Thyroid gland (tissue), 4 donors: ENCODE data around the gene INVS. TPM values are rescaled to one million over a fixed set of nuclear protein-coding genes. Genes with fewer than 3 reads are reported as not detected.
"Not testable (repeated sequence)": the region's sequence is repeated elsewhere in the genome, so short reads cannot be mapped to it uniquely, and the experiment has no call there.

ENCODE experiments used
- DNase-seq, 2 donors: peaks; one replicate each; pipeline ENCODE4 v3.0.0-alpha.2; 2019
- H3K27ac ChIP-seq, 3 donors: fragments of 200-600 bp; sonication (generic); 1 replicate in 2 of 3; 2 replicates in 1 of 3; pipeline ENCODE4 v1.5.1; 2016 to 2019; ENCODE audit warnings: mild to moderate bottlenecking in 1 of 3, moderate library complexity in 1 of 3
- H3K27me3 ChIP-seq: fragments of 200-600 bp; sonication (generic); one replicate; pipeline ENCODE4 v1.5.1; 2019
- H3K36me3 ChIP-seq, 2 donors: fragments of 200-600 bp; sonication (generic); one replicate each; pipeline ENCODE4 v1.5.1; 2016 to 2019
- H3K4me1 ChIP-seq, 2 donors: fragments of 200-600 bp; sonication (generic); one replicate each; pipeline ENCODE4 v1.5.1; 2017 to 2019
- H3K4me3 ChIP-seq, 3 donors: fragments of 200-600 bp; sonication (generic); replicated peaks in 1 of 3; 1 replicate in 2 of 3; 2 replicates in 1 of 3; pipeline ENCODE4 v1.5.1; 2016; ENCODE audit warnings: mild to moderate bottlenecking in 1 of 3
- H3K9me3 ChIP-seq: fragments of 200-600 bp; sonication (generic); one replicate; pipeline ENCODE4 v1.5.1; 2017
- POLR2A ChIP-seq, 2 donors: fragments of 450-650 bp; IDR thresholded peaks; one replicate each; pipeline ENCODE4 v1.6.1; 2017; ENCODE audit warnings: antibody characterized with exemption in 2 of 2, mild to moderate bottlenecking in 2 of 2, moderate library complexity in 1 of 2
- WGBS, 2 donors: methylation state at CpG; one replicate each; pipeline ENCODE4 v1.1.5; 2017; 5-methylcytosine and 5-hydroxymethylcytosine counted together
- intact Hi-C: fragments of 100-400 bp; cut with DNase I; formaldehyde crosslinking; loops from one replicate; pipeline ENCODE4 v1.15.1; 2023
- total RNA-seq, 4 donors: library from RNA; depleted of rRNA; stranded (reverse); fragments of >200 nt; gene quantifications; one replicate each; pipeline ENCODE4 v1.2.3, GENCODE V29; 2016
- TF ChIP-seq, protein P1 (sequence below), 6 experiments: fragments of 200-600 bp in 3 of 6; fragments of 450-650 bp in 3 of 6; sonication (generic) in 3 of 6; IDR thresholded peaks; one replicate each; pipeline ENCODE4 v1.5.1; 2016 to 2019; ENCODE audit warnings: antibody characterized with exemption in 6 of 6, mild to moderate bottlenecking in 2 of 6, inconsistent platforms in 1 of 6, moderate library complexity in 1 of 6

INVS gene
- total RNA-seq, 4 donors from 2014 or later = 37.0 to 56.6 (median 45.6) TPM

DNA sequence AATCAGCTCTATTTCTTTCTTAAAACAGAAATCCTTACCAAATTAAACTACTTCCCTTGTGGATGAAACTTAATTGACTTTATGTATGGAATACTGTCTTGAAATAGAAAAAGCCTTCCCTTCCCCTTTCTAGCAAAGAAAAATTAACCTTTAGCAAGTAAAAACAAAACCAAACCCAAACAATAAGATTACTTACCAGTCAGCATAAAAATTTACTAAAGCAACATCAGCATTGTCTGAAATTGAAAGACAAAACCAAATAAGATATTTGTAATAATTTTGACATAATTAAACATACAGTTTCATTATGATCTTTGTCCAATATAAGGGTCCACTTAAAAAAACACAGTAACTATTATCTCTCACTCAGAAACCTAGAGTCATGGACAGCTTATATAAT, 41.4 kb upstream of the INVS start:
- no peak overlapping the region for H3K4me3 ChIP-seq
- intact Hi-C loops = no loop called here
- H3K27me3 ChIP-seq = no peaks in the 10 kb centered on the region
- H3K27ac ChIP-seq = no peak overlapping the region
- no peaks in the 10 kb centered on the region for H3K36me3 ChIP-seq
- H3K4me1 ChIP-seq = no peaks in the 10 kb centered on the region
- H3K9me3 ChIP-seq = no peaks in the 10 kb centered on the region
- no peak for DNase-seq
- TF ChIP-seq POLR2A (IDR thresholded peaks at IDR 0.05) = no peak

DNA sequence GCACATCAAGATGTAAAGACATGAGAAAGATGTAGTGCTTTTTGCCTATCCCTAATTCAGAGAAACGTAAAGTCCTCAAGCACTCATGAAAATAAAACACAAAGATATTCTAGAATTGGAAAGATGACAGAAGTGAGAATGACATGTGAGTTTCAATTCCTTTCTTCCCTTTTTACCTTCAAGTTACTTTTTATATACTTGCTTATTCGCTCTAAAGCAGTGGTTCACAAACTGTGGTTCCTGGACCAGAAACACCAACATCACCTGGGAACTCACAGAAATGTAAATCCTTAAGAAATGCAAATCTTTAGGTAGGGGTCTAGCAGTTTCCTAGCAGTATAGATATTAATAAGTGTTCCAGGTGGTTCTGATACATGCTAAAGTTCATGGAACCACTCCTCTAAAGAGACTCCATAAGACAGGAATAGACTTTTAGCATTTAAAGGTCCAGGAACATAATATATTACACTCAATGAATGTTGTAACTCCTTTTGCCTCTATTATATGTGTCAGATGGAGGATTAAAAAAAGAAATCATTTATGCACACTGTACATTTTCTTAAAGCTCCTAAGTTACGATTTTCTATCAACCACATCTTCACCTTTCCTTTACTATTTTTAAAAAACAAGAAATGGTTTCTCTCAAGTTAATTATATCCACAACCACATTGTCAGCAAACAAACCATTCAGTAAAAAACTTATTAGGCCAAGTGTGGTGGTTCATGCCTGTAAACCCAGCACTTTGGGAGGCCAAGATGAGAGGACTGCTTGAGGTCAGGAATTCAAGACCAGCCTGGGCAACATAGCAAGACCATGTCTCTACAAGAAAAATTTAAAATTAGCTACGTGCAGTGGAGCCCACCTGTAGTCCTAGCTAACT, 40.1 kb upstream of the INVS start:
- Histone ChIP-seq H3K4me1 (no peaks in the 10 kb centered on the region), H3K4me3 (no peak overlapping the region), H3K27ac (no peak overlapping the region), H3K9me3 (no peaks in the 10 kb centered on the region), H3K27me3 (no peaks in the 10 kb centered on the region), H3K36me3 (no peaks in the 10 kb centered on the region)
- 94 to 95% methylated on average over 4 of the region's 4 CpGs for WGBS, 2 donors
- DNase-seq = no peak
- TF ChIP-seq POLR2A (IDR thresholded peaks at IDR 0.05) = no peak
- TF ChIP-seq, protein P1, sequence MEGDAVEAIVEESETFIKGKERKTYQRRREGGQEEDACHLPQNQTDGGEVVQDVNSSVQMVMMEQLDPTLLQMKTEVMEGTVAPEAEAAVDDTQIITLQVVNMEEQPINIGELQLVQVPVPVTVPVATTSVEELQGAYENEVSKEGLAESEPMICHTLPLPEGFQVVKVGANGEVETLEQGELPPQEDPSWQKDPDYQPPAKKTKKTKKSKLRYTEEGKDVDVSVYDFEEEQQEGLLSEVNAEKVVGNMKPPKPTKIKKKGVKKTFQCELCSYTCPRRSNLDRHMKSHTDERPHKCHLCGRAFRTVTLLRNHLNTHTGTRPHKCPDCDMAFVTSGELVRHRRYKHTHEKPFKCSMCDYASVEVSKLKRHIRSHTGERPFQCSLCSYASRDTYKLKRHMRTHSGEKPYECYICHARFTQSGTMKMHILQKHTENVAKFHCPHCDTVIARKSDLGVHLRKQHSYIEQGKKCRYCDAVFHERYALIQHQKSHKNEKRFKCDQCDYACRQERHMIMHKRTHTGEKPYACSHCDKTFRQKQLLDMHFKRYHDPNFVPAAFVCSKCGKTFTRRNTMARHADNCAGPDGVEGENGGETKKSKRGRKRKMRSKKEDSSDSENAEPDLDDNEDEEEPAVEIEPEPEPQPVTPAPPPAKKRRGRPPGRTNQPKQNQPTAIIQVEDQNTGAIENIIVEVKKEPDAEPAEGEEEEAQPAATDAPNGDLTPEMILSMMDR (IDR thresholded peaks at IDR 0.05) = no peak
- intact Hi-C loops = no loop called here

DNA sequence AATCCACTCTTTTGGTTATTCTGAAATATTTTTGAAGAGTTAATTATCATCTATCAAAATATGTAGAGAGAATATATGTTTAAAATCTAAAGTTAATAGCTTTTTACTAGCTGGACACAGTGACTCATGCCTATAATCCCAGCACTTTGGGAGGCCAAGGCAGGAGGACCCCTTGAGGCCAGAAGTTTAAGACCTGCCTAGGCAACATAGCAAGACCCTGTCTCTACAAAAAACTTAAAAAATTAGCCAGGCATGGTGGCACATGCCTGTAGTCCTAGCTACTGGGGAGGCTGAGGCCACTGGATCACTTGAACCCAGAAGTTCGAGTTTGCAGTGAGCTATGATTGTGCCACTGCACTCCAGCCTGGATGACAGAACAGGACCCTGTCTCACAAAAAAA, 36.4 kb upstream of the INVS start:
- H3K27me3 ChIP-seq, H3K4me1 ChIP-seq, H3K9me3 ChIP-seq, H3K36me3 ChIP-seq, DNase-seq, intact Hi-C loops, H3K4me3 ChIP-seq, H3K27ac ChIP-seq: not testable (repeated sequence)
- 50 to 70% methylated on average over 1 of the region's 1 CpG for WGBS, 2 donors

DNA sequence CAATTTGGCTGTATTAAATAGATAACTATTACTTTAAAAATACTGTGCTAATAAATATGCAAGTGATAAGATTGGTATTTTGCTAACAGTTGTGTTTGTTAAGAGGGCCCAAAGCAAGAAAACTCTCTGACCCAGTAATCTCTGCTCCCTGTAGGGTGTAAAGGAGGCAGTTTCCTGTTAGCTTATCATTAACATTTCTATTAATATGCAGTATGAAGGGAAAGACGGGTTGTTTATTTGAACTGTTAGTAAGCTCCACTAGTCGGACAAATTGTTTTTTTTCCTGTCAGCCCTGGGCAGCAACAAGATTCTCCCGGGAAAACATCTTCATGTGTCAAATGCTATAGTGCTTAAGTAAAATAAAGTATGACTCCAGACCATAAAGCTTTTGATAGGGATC, 35.9 kb upstream of the INVS start:
- Histone ChIP-seq H3K36me3 (no peaks in the 10 kb centered on the region), H3K9me3 (no peaks in the 10 kb centered on the region), H3K4me3 (no peak overlapping the region), H3K27me3 (no peaks in the 10 kb centered on the region), H3K4me1 (peaks cover 0 to 8% of the 10 kb centered on the region in 2 donors), H3K27ac (no peak overlapping the region)
- TF ChIP-seq, protein P1 (IDR thresholded peaks at IDR 0.05) = no peak
- TF ChIP-seq POLR2A (IDR thresholded peaks at IDR 0.05) = no peak
- intact Hi-C loops = no loop called here
- 50 to 51% methylated on average over 3 of the region's 3 CpGs for WGBS, 2 donors
- no peak for DNase-seq

DNA sequence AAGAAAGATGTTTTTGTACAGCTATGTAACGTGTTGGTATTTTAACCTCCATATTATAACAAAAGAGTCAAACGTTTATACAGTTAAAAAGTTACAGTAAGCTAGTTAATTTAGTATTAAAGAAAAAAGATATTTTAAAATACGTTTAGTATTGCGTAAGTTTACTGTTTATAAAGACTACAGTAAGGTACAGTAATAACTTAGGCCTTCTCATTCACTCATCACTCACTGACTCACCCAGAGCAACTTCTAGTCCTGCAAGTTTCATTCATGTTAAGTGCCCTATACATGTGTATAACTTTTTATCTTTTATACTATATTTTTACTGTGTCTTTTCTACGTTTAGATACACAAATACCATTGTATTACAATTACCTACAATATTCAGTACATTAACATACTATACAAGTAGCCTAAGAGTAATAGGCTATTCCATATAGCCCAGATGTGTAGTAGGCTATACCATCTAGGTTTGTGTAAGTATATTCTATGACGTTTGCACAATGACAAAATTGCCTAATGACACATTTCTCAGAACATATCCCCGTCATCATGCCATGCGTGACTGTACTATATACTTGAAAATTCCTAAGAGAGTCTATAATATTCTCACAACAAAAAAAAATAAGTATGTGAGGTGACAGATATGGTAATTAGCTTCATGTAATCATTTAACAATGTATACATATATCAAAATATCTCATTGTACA, 34.0 kb upstream of the INVS start:
- no peak overlapping the region for H3K27ac ChIP-seq
- WGBS, 2 donors = 90 to 93% methylated on average over 8 of the region's 8 CpGs
- no peak for DNase-seq

More for the DNA sequence above, 34.0 kb upstream of the INVS start:
- Histone ChIP-seq H3K4me1 (peaks cover 0 to 8% of the 10 kb centered on the region in 2 donors), H3K9me3 (no peaks in the 10 kb centered on the region), H3K4me3 (no peak overlapping the region), H3K27me3 (no peaks in the 10 kb centered on the region), H3K36me3 (no peaks in the 10 kb centered on the region)
- intact Hi-C loops = no loop called here
- TF ChIP-seq, protein P1 (IDR thresholded peaks at IDR 0.05) = no peak
- no peak for TF ChIP-seq POLR2A (IDR thresholded peaks at IDR 0.05)
